Activated naive CD4-positive, alpha-beta T cell treated with anti-CD3 and anti-CD28 coated beads, Interleukin-2, amount 50 U/mL, for 24 hours (primary cell): Measurements from ENCODE around the gene COL4A4.

ENCODE experiments used
- H3K27ac Mint-ChIP-seq: one replicate; pipeline ENCODE4 v1.8.0; 2021; ENCODE audit warnings: mild to moderate bottlenecking, mixed read lengths
- H3K27me3 Mint-ChIP-seq: one replicate; pipeline ENCODE4 v1.8.0; 2021; ENCODE audit warnings: mixed read lengths
- H3K36me3 Mint-ChIP-seq: one replicate; pipeline ENCODE4 v1.8.0; 2021; ENCODE audit warnings: mixed read lengths
- H3K4me1 Mint-ChIP-seq: one replicate; pipeline ENCODE4 v1.8.0; 2021; ENCODE audit warnings: mixed read lengths
- H3K4me3 Mint-ChIP-seq: one replicate; pipeline ENCODE4 v1.8.0; 2021; ENCODE audit warnings: mild to moderate bottlenecking, mixed read lengths
- H3K9me3 Mint-ChIP-seq: one replicate; pipeline ENCODE4 v1.8.0; 2021; ENCODE audit warnings: mixed read lengths

Gene COL4A4

GRCh38 chr2:227033471-227034148 lies 130.4 kb downstream of the COL4A4 start:
- Mint-ChIP-seq H3K36me3 (no peaks in the 10 kb centered on the region), H3K27me3 (peaks cover 14% of the 10 kb centered on the region), H3K4me1 (no peaks in the 10 kb centered on the region), H3K27ac (no peak overlapping the region), H3K4me3 (no peak overlapping the region), H3K9me3 (no peaks in the 10 kb centered on the region)

GRCh38 chr2:227031379-227031778 lies 132.6 kb downstream of the COL4A4 start:
- H3K4me1 Mint-ChIP-seq: no peaks in the 10 kb centered on the region
- peaks cover 9% of the 10 kb centered on the region for H3K27me3 Mint-ChIP-seq
- H3K36me3 Mint-ChIP-seq: no peaks in the 10 kb centered on the region
- H3K27ac Mint-ChIP-seq: no peak overlapping the region
- no peak overlapping the region for H3K4me3 Mint-ChIP-seq
- no peaks in the 10 kb centered on the region for H3K9me3 Mint-ChIP-seq

DNA sequence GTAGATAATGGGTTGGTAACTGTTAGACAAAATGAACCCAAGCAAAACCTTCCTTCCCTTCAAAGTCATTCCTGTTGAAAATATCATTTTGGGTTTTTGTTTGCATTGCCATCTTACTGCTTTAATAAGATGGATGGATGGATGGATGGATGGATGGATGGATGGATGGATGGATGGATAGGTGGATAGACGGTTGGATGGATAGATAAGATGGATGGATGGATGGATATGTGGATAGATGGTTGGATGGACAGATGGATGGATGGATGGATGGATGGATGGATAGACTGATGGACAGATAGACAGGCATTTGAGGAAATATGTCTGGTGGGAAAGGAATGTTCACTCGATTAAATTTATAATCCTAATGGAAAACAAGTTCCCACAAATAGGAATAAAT lies 133.2 kb downstream of the COL4A4 start:
- Mint-ChIP-seq H3K9me3 (no peaks in the 10 kb centered on the region), H3K4me3 (no peak overlapping the region), H3K36me3 (no peaks in the 10 kb centered on the region), H3K4me1 (no peaks in the 10 kb centered on the region), H3K27me3 (peaks cover 8% of the 10 kb centered on the region), H3K27ac (no peak overlapping the region)

GRCh38 chr2:227029426-227030105 lies 134.4 kb downstream of the COL4A4 start:
- Mint-ChIP-seq H3K27ac (no peak overlapping the region), H3K9me3 (no peaks in the 10 kb centered on the region), H3K27me3 (peaks cover 2% of the 10 kb centered on the region), H3K4me3 (no peak overlapping the region), H3K4me1 (no peaks in the 10 kb centered on the region), H3K36me3 (no peaks in the 10 kb centered on the region)

DNA sequence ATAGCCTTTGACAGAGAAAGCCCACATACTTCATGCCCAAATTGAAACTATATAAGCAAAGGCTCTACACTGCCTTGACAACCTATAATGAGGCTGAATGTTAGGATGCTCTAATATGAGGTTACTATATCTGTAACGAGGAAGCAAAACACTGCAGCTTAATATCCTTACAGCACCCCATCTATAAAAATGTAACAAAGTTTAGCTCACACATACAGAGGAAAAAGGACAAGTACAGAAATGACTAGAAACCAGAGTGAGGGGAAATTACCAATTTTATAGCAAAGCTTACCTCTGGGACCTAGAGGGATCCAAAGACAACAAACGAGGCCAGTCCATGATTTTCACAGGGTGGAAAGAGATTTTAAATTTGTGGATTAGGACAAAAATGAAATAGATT lies 138.5 kb downstream of the COL4A4 start:
- Mint-ChIP-seq H3K4me3 (no peak overlapping the region), H3K4me1 (no peaks in the 10 kb centered on the region), H3K27me3 (peaks cover 2% of the 10 kb centered on the region), H3K36me3 (no peaks in the 10 kb centered on the region), H3K9me3 (no peaks in the 10 kb centered on the region), H3K27ac (no peak overlapping the region)

DNA sequence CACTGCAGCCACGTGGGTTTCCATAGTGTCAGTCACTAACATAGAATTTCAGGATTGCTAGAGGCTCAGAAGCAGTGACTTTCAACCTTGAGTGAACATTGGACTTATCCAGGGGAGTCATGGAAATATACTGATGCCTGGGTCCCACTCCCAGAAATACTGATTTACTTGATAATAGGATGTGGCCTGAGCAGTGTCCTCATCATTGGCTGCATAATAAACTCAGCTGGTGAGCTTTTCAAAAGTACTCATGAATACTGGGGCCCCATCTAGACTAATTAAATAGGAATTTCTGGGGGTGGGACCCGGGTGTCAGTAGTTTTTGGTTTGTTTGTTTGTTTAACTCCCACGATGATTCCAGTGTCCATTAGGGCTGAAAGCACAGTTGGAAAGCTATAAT lies 141.4 kb downstream of the COL4A4 start:
- Mint-ChIP-seq H3K4me1 (no peaks in the 10 kb centered on the region), H3K27ac (no peak overlapping the region), H3K4me3 (no peak overlapping the region), H3K27me3 (peaks cover 5% of the 10 kb centered on the region), H3K9me3 (no peaks in the 10 kb centered on the region), H3K36me3 (no peaks in the 10 kb centered on the region)

- Mint-ChIP-seq H3K27ac (no peak overlapping the region), H3K9me3 (no peaks in the 10 kb centered on the region), H3K4me1 (no peaks in the 10 kb centered on the region), H3K36me3 (no peaks in the 10 kb centered on the region), H3K27me3 (peaks cover 9% of the 10 kb centered on the region), H3K4me3 (no peak overlapping the region)
Measured at GRCh38 chr2:227020416-227020815, 143.6 kb downstream of the COL4A4 start.

DNA sequence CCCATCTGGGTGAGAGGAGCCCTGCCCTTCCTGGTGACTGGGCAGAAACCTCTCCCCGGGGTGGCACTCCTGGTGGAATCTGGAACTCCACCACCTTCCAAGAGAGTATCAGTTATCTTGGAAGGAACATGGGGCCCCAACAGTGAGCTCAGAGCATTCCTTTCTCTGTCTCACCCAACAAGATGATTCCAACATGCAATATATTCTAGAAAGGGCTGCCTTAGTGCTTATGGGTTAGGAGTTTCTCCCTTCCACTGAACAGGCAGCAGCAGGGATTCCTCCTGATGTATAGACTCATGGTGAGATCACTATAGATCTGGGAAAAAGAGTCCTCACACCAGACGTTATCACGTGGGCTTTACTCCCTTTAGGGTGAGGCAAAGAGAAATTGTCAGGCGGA lies 147.1 kb downstream of the COL4A4 start:
- Mint-ChIP-seq H3K4me3 (no peak overlapping the region), H3K27me3 (peaks cover 9% of the 10 kb centered on the region), H3K27ac (no peak overlapping the region), H3K4me1 (no peaks in the 10 kb centered on the region), H3K9me3 (no peaks in the 10 kb centered on the region), H3K36me3 (no peaks in the 10 kb centered on the region)

DNA sequence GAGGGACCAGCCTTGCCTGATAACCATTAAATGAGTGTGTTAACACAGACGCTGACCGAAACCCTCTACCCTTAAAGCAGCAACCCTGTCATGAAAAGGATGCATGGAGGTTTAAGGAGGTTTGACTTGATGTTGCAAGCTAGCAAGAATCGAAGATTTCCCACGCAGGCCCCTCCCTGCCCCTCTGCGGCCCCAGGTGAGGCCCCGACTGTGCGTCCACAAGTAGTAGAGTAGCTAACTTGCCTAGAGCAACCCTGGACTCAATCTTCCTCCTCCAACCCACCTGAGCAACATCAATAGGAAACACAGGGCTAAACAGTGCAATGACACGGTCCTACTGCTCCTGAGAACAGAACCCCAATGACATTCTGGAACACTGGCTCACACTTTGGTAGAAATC lies 150.1 kb downstream of the COL4A4 start:
- H3K27me3 Mint-ChIP-seq: peaks cover 4% of the 10 kb centered on the region
- no peaks in the 10 kb centered on the region for H3K4me1 Mint-ChIP-seq
- H3K36me3 Mint-ChIP-seq: no peaks in the 10 kb centered on the region
- H3K27ac Mint-ChIP-seq: no peak overlapping the region
- H3K4me3 Mint-ChIP-seq: no peak overlapping the region
- no peaks in the 10 kb centered on the region for H3K9me3 Mint-ChIP-seq

DNA sequence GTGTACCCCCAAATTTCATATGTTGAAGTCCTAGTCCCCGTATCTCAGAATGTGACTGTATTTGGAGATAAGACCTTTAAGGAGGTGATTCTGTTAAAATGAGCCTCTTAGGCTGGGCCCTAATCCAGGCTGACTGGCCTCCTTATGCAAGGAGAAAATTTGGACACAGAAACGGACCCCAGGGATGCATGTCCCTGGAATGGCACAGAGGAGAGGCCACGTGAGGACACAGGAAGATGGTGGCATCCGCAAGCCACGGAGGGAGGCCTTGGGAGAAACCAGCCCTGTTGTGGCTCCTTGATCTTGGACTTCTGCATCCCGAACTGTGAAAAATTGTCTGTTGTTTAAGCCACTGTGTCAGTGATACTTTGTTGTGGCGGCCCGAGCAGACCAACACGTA lies 150.7 kb downstream of the COL4A4 start:
- H3K36me3 Mint-ChIP-seq: no peaks in the 10 kb centered on the region
- no peak overlapping the region for H3K27ac Mint-ChIP-seq
- no peak overlapping the region for H3K4me3 Mint-ChIP-seq
- H3K4me1 Mint-ChIP-seq: no peaks in the 10 kb centered on the region
- H3K9me3 Mint-ChIP-seq: no peaks in the 10 kb centered on the region
- peaks cover 4% of the 10 kb centered on the region for H3K27me3 Mint-ChIP-seq

- no peaks in the 10 kb centered on the region for H3K4me1 Mint-ChIP-seq
- H3K4me3 Mint-ChIP-seq: no peak overlapping the region
- no peaks in the 10 kb centered on the region for H3K9me3 Mint-ChIP-seq
- no peaks in the 10 kb centered on the region for H3K27me3 Mint-ChIP-seq
- H3K27ac Mint-ChIP-seq: no peak overlapping the region
- no peaks in the 10 kb centered on the region for H3K36me3 Mint-ChIP-seq
Measured at GRCh38 chr2:227010433-227010832, 153.6 kb downstream of the COL4A4 start.

DNA sequence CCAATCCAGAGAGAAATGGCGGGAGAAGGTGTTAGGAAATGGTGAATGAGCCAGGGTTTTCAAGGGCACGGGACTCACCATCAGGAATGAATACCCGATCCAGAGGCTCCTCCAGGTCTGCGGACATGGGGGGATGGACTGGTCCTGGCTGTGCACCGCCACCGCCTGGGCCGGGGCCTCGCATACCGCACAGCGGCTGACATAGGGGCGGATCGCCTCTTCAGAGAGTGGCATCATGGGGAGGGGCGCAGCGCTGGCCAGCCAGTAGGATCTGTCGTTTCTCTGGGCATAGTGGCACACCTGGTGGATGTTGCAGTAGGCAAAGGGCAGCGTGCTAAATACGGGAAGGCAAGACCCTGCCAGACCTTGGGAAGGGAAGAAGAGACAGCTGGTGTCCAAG lies 156.1 kb downstream of the COL4A4 start:
- Mint-ChIP-seq H3K27me3 (no peaks in the 10 kb centered on the region), H3K4me1 (no peaks in the 10 kb centered on the region), H3K36me3 (no peaks in the 10 kb centered on the region), H3K9me3 (no peaks in the 10 kb centered on the region), H3K4me3 (no peak overlapping the region), H3K27ac (no peak overlapping the region)

DNA sequence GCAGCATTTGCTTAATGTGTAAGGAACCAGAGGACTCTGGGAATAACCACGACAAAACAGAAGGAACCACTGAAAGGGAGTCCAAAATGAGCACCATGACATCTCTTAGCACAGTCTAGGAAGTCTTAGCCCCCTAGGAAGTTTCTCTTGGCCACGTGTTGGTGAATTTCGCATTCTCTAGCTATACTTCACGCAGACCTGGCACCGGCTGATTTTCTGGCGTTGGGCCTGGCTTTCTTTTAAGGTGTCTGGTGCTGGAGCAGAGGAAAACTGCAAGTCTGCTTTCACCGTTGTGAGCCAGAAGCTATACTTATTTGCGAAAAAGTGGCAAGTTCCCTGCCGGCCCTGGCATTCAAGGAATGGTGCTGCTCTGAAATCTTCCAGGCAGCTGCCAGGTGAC lies 156.9 kb downstream of the COL4A4 start:
- Mint-ChIP-seq H3K36me3 (no peaks in the 10 kb centered on the region), H3K27me3 (no peaks in the 10 kb centered on the region)

DNA sequence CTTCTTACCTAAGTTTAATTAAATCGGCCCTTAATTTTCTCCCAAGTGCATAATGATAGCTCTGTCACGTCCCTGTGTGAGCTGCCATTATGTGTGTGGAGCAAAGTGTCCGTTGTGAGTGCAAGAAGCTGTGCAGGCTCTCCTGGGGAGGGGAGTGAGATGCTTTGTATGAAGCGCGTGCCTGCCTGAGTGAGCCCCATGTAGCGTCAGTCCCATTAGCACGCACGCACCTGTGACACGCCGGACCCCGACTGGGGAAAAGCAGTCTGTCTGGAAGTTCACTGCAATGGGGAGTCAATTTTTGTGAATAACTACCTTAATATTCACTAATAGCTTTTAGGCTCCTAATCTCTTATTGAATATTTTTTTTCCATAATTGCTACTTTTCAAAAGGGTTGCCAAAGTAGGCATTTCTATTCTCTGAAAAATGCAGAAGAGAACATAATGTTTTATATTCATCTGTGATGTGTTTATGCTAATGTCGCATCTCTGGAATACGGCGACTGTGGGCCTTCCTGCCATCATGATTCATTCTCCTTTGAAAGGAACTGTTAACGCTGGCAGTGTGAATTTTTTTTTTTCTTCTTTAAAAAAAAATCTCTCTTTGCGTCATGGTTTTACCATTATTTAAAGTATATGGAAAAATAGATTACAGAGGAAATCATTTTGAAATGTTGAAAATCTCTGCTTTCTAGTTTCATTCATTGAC lies 157.7 kb downstream of the COL4A4 start:
- H3K27ac Mint-ChIP-seq: no peak overlapping the region
- no peaks in the 10 kb centered on the region for H3K27me3 Mint-ChIP-seq
- peaks cover 2% of the 10 kb centered on the region for H3K36me3 Mint-ChIP-seq
- no peaks in the 10 kb centered on the region for H3K4me1 Mint-ChIP-seq
- no peaks in the 10 kb centered on the region for H3K9me3 Mint-ChIP-seq
- no peak overlapping the region for H3K4me3 Mint-ChIP-seq

More for the DNA sequence above, 156.9 kb downstream of the COL4A4 start:
- no peaks in the 10 kb centered on the region for H3K9me3 Mint-ChIP-seq
- no peak overlapping the region for H3K27ac Mint-ChIP-seq
- H3K4me3 Mint-ChIP-seq: no peak overlapping the region
- no peaks in the 10 kb centered on the region for H3K4me1 Mint-ChIP-seq

GRCh38 chr2:227004482-227004881 lies 159.5 kb downstream of the COL4A4 start:
- H3K27ac Mint-ChIP-seq: no peak overlapping the region
- no peaks in the 10 kb centered on the region for H3K9me3 Mint-ChIP-seq
- H3K36me3 Mint-ChIP-seq: peaks cover 15% of the 10 kb centered on the region
- no peak overlapping the region for H3K4me3 Mint-ChIP-seq
- no peaks in the 10 kb centered on the region for H3K27me3 Mint-ChIP-seq
- no peaks in the 10 kb centered on the region for H3K4me1 Mint-ChIP-seq

DNA sequence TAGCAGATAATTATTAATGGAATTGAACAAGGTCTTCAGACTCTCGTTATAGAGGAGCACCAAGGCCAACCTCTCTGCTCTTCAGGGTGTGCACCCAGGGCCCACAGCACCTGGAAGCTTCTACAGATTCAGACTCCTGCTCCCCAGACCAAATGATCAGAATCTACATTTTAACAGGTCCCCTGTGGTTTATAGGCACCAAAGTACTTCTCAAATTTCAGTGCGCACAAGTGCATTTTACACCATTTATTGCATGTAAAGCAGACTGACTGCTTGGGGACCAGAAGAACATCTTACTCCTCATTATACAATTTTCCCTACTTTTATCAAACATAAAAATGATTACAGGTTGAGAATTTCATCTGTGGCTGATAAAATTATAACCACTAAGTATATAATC lies 163.9 kb downstream of the COL4A4 start:
- Mint-ChIP-seq H3K36me3 (peaks cover 40% of the 10 kb centered on the region), H3K27ac (no peak overlapping the region), H3K4me1 (peaks cover 3% of the 10 kb centered on the region), H3K27me3 (no peaks in the 10 kb centered on the region), H3K4me3 (no peak overlapping the region), H3K9me3 (no peaks in the 10 kb centered on the region)
